H1 (cell line): ENCODE results near the gene PNPLA8.

Experiments used
- BCL11A ChIP-seq, 2 experiments: IDR thresholded peaks; one replicate each; pipeline ENCODE4 v1.6.1; 2011; ENCODE audit warnings: low read depth in 2 of 2, low read length in 2 of 2, mild to moderate bottlenecking in 2 of 2
- CREB1 ChIP-seq: IDR thresholded peaks from 2 replicates; pipeline ENCODE4 v1.6.1; 2012; ENCODE audit warnings: inconsistent platforms
- CTCF ChIP-seq, 3 experiments: IDR thresholded peaks; 1 replicate in 2 of 3; 2 replicates in 1 of 3; pipeline versions ENCODE4 v1.5.1 to v1.6.1; 2011; ENCODE audit warnings: low read length in 3 of 3, mild to moderate bottlenecking in 3 of 3, inconsistent platforms in 2 of 3, low read depth in 1 of 3, moderate library complexity in 1 of 3; ENCODE audit not compliant: insufficient read depth in 1 of 3; ENCODE audit errors: control extremely low read depth in 1 of 3
- HDAC6 ChIP-seq: IDR thresholded peaks from one replicate; pipeline ENCODE4 v1.7.1; 2012; ENCODE audit warnings: low read depth, mild to moderate bottlenecking, inconsistent platforms, low read length, moderate library complexity
- POLR2A ChIP-seq, 2 experiments: IDR thresholded peaks; 1 replicate in 1 of 2; 2 replicates in 1 of 2; pipeline ENCODE4 v1.6.1; 2011; ENCODE audit warnings: low read depth in 2 of 2, low read length in 2 of 2, mild to moderate bottlenecking in 2 of 2; ENCODE audit errors: control extremely low read depth in 1 of 2
- POLR2AphosphoS5 ChIP-seq: IDR thresholded peaks from 2 replicates; pipeline ENCODE4 v1.6.1; 2011; ENCODE audit warnings: low read depth, low read length
- RAD21 ChIP-seq, 2 experiments: IDR thresholded peaks in 1 of 2; conservative IDR thresholded peaks in 1 of 2; 2 replicates each; pipeline ENCODE4 v1.6.1; 2011; ENCODE audit warnings: low read depth in 2 of 2, low read length in 2 of 2, improper control_type of control experiment in 1 of 2, inconsistent platforms in 1 of 2, mild to moderate bottlenecking in 1 of 2, moderate library complexity in 1 of 2
- SRF ChIP-seq: IDR thresholded peaks from 2 replicates; pipeline ENCODE4 v1.6.1; 2011; ENCODE audit warnings: mild to moderate bottlenecking, low read depth, low read length, moderate library complexity
- SUZ12 ChIP-seq: fragments of 200-600 bp; sonication (generic); IDR thresholded peaks from 2 replicates; pipeline ENCODE4 v1.6.1; 2012; ENCODE audit warnings: mild to moderate bottlenecking, inconsistent platforms, low read length, moderate library complexity, mixed read lengths

- no peak for TF ChIP-seq POLR2AphosphoS5
- TF ChIP-seq POLR2A (IDR thresholded peaks at IDR 0.05; ENCODE audit: control extremely low read depth in 1 of 2, low read depth in 2 of 2, low read length in 2 of 2): no peak
- no peak for TF ChIP-seq RAD21 (IDR thresholded peaks at IDR 0.05 in 1 of 2, conservative IDR thresholded peaks at IDR 0.05 in 1 of 2; ENCODE audit: low read depth in 2 of 2, low read length in 2 of 2)
- no peak for TF ChIP-seq CREB1
- TF ChIP-seq HDAC6: no peak
- no peak for TF ChIP-seq CTCF (IDR thresholded peaks at IDR 0.05; ENCODE audit: control extremely low read depth in 1 of 3, insufficient read depth in 1 of 3, low read depth in 1 of 3, low read length in 3 of 3)
- no peak for TF ChIP-seq SUZ12
- TF ChIP-seq BCL11A (IDR thresholded peaks at IDR 0.05; ENCODE audit: low read depth in 2 of 2, low read length in 2 of 2): no peak
- TF ChIP-seq SRF: no peak
Measured at GRCh38 chr7:108436906-108437305, 89.0 kb downstream of the PNPLA8 start.
